GM21576 (cell line): ENCODE measurements around the gene POLL.
"Not testable (repeated sequence)": the region's sequence is repeated elsewhere in the genome, so short reads cannot be mapped to it uniquely, and the experiment has no call there.

Experiments
- ATAC-seq: cut with Tn5 transposase; IDR thresholded peaks from one replicate; pipeline ENCODE4 v1.9.1; 2021; ENCODE audit warnings: mild to moderate bottlenecking, moderate library complexity; ENCODE audit not compliant: unreplicated experiment

The POLL gene

GRCh38 chr10:101612086-101612485 lies 24.0 kb upstream of the POLL start:
- no peak for ATAC-seq

- no peak for ATAC-seq
Measured at GRCh38 chr10:101611096-101611905, 23.2 kb upstream of the POLL start.

DNA sequence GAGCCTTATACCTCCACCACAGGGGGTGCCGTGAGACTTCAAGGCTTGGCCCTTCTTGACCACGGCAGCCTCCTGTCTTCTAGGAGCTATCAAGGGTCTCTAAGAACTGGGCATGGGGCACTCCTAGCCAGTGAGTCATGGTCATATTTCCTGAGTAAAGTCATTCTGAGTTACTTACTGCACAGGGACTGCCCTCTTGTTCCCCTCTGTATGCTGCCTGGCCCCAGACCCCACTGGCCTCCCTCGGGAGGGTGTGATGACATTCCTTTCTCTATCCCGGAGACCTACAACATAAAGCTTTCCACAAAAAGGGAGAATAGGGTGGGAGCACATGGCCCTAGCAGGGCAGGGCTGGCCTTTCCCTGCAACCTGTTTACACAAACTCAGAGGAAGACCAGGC lies 21.4 kb upstream of the POLL start:
- no peak for ATAC-seq

GRCh38 chr10:101607124-101607523 lies 19.1 kb upstream of the POLL start:
- ATAC-seq: no peak

DNA sequence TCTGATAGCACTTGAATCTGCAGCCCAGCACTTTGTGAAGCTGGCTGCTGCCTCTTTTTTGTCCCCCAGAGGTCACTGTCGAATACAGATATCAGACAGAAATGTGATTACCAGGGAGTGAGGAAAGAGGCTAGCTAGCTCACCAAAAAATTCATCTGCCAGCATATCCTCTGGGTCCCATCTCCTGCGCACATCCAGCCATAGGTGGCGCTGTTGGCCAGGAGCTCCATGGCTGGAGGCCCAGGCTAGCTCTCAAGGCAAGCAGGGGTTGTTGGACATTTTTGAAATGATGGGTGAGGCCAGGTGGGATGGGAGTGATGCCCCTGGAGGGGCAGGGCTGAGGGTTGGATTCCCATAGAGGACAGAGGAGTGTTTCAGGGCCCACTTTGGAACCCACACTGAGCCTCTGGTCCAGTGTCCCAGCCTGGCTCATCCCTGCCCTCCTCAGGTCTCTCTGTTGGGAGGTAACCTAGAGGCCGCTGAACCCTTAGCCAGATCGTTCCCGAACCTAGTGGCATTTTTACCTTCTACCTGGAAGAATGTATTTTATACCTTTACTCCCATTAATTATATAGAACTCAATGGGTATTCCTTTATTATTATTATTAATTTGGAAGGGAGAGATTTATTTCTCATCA lies 14.8 kb upstream of the POLL start:
- peak; percentile 69 for ATAC-seq

DNA sequence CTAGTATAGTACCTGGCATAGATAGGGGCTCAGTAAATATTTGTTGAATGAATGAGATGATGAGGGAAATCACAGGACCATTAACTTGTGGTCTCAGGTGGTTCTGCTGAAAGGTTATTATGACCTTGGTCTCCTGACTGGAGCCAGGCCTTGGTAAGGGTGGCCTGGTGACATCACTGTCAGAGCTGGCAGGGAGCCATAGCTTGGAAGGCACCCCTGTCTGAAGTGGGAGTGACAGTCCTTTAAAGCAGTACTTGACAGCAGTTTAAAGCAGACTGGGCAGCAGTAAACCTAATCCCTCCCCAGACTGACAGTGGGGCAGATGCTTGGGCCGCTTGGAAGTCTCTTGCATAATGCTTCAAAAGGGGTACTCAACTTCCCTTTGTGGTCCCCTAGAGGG lies 13.5 kb upstream of the POLL start:
- no peak for ATAC-seq

- no peak for ATAC-seq
Measured at GRCh38 chr10:101597091-101597900, 9.2 kb upstream of the POLL start.

DNA sequence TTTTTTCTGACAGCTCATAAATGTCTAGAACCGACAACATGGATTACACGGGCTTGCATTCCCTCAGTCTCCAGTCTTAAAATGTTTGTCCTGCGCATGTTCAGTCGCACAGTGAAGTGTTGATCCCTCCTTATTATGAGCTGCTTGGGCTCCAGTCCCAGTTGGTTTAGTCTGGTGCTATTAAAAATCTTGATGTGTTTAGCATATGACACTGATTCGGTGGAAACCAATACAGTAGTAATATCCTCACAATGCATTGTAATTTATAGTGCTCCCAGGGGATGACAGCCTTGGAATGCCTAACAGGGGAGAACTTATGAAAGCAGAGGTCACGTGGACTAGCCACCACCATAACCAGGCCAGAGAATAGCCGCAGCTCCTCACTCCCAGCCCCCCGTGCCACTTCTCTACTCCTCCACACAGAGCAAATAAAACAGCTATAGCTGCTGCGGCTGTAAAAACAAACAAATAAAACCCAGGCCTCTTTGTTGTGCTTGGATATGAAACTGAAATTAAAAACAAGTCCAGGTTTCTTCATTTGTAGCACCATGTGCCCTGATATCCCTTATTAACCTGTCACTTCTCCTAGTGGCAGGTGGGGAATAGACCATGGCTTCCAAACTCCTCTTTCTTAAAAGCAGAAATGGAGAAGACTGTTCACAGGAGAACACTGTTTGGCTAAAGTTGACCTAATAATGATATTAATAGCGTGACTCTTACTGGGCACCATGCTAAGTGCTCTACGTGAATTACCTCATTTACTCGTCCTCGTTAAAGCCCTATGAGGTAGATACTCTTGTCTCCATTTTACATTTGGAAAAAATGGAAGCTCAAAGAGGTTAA lies 7.8 kb upstream of the POLL start:
- ATAC-seq: no peak

DNA sequence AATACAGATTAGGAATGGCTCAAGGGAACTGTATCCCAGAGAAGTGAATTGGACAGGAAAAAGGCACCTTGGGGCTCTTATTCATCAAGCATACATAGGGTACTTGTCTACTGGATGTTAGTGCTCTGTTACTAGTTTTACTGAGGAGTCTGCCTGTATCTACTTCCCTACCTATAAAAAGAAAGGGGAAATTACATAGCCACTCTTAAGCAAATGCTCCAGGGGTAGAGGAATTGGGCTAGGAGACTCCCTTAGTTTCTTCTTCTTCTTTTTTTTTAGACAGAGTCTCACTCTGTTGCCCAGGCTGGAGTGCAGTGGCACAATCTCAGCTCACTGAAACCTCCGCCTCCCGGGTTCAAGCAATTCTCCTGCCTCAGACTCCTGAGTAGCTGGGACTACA lies 5.3 kb upstream of the POLL start:
- not testable (repeated sequence) for ATAC-seq

DNA sequence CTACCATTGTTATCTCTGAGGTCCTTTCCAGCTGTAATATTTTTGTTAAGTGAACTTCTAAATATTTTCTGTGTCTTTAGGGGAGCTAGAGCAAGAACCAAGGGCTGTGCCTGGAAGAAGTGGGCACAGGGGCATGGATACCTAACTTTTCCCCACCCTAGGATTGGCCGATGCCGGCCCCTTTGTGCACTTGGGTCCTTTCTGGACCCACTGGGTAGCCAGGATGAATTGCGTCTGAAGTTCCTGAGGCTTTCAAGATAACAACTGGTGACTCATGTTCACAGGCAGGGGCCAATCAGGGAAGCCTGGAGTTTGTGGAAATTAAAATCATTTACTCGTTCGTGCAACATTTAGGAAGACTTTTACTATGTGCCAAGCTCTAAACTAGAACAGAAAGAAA lies 822 bp upstream of the POLL start:
- no peak for ATAC-seq

GRCh38 chr10:101585841-101586240 lies 2.2 kb downstream of the POLL start:
- ATAC-seq: no peak

GRCh38 chr10:101580486-101581399 lies 7.3 kb downstream of the POLL start:
- ATAC-seq: no peak

DNA sequence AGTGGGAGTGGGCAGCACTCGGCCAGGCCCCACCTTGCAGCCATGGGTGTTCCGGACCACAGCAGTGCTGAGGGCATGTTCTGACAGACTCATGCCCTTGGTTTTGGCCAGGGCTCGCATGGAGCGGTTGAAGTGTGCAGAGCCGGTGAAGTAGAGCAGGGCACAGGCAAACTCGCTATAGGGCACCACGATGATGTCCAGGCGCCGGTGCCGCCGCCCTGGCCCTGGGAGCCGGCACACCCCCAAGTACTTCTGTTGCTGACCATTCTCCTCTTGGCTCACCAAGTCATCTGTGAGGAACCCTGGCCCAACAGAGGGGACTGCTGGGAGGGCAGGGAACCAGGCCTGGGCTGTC lies 8.6 kb downstream of the POLL start:
- no peak for ATAC-seq

- no peak for ATAC-seq
Measured at GRCh38 chr10:101578803-101579515, 9.1 kb downstream of the POLL start.

- no peak for ATAC-seq
Measured at GRCh38 chr10:101578192-101578591, 9.9 kb downstream of the POLL start.

- no peak for ATAC-seq
Measured at GRCh38 chr10:101577121-101577871, 10.8 kb downstream of the POLL start.

DNA sequence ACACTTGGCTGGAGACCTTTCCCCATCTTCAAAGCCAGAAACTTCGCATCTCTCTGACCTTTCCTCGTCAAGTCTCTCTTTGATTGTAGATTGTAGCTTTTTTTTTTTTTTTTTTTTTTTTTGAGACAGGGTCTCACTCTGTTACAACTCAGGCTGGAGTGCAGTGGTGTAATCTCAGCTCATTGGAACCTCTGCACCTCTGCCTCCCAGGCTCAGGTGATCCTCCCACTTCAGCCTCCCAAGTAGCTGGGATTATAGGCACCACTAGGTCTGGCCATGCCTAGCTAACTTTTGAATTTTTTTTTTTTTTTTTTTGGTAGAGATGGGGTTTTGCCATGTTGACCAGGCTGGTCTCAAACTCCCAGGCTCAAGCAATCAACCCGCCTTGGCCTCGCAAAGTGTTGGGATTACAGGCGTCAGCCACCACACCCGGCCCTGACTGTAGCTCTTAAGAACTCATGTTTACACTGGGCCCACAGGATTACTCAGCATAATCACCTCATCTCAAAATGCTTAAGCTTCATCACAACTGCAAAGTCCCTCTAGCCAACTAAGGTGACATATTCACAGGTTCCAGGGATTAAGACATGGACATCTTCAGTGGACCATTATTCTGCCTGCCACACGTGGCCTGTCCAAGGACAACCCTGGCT lies 11.7 kb downstream of the POLL start:
- no peak for ATAC-seq

DNA sequence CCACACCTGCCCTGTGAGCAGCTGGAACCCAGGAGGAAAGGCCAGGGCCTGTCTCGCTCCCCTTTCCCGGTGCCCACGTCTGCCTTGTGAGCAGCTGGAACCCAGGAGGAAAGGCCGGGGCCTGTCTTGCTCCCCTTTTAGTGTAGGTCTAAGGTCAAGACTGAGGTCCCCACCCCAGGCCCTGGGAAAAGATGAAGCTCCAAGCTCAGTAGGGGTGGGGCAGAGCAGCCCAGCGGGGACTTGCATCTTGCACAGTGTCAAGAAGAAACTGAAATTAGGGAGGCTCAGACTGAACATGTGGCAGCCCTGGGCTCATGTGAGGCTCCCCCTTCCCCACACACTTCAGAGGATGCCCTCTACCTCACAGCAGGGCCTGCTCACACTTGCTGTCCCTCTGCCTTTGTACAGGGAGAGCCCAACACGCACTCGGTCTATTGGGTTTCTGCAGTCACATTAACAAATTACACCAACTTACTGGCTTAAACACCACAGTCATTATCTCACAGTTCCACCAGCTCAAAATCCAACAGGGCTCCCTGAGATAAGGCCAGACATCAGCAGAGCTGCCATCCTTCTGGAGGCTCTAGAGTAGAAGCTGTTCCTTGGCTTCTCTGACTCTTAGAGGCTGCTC lies 12.4 kb downstream of the POLL start:
- ATAC-seq: no peak
